CD4-positive, alpha-beta T cell treated with Interleukin-10 for 1 hour (primary cell): ENCODE measurements around the gene ATG10.
"Not testable (repeated sequence)": the region's sequence is repeated elsewhere in the genome, so short reads cannot be mapped to it uniquely, and the experiment has no call there.

Experiments
- DNase-seq: peaks from one replicate; pipeline ENCODE4 v3.0.0-alpha.2; 2020

ATG10 gene

GRCh38 chr5:81971712-81972491 is at the start of gene ATG10:
TSS of gene ATG10 (plus strand) at chr5:81972023. CDS start at chr5:81987571, 15,548 bp downstream.
- DNase-seq = peak; percentile 91

GRCh38 chr5:81922854-81923279 is 49.0 kb upstream of the ATG10 start:
- DNase-seq = no peak

- DNase-seq = no peak
These were observed 47.4 kb upstream of the ATG10 start for GRCh38 chr5:81924442-81924841.

- no peak for DNase-seq
These were observed 46.8 kb upstream of the ATG10 start for GRCh38 chr5:81925009-81925408.

GRCh38 chr5:81925981-81926380 is 45.8 kb upstream of the ATG10 start:
- DNase-seq = no peak

- DNase-seq = no peak
These were observed 35.8 kb upstream of the ATG10 start for GRCh38 chr5:81936066-81936465.

GRCh38 chr5:81936750-81937149 is 35.1 kb upstream of the ATG10 start:
- DNase-seq = no peak

GRCh38 chr5:81942746-81943145 is 29.1 kb upstream of the ATG10 start:
- DNase-seq = no peak

GRCh38 chr5:81948349-81948748 is 23.5 kb upstream of the ATG10 start:
- no peak for DNase-seq

GRCh38 chr5:81949462-81949861 is 22.4 kb upstream of the ATG10 start:
- DNase-seq = no peak

- no peak for DNase-seq
These were observed 20.8 kb upstream of the ATG10 start for GRCh38 chr5:81950996-81951395.

- DNase-seq = not testable (repeated sequence)
These were observed 17.0 kb upstream of the ATG10 start for GRCh38 chr5:81954796-81955195.

- not testable (repeated sequence) for DNase-seq
These were observed 13.7 kb upstream of the ATG10 start for GRCh38 chr5:81958129-81958528.

- no peak for DNase-seq
These were observed 10.0 kb upstream of the ATG10 start for GRCh38 chr5:81961651-81962440.

- no peak for DNase-seq
These were observed 8.3 kb upstream of the ATG10 start for GRCh38 chr5:81963544-81963943.

- no peak for DNase-seq
These were observed 6.3 kb upstream of the ATG10 start for GRCh38 chr5:81965524-81965923.

GRCh38 chr5:81969226-81969625 is 2.6 kb upstream of the ATG10 start:
- DNase-seq = no peak

- DNase-seq = no peak
These were observed 1.9 kb upstream of the ATG10 start for GRCh38 chr5:81969912-81970311.

GRCh38 chr5:81971111-81971711 is 612 bp upstream of the ATG10 start:
- DNase-seq = peak; percentile 61

GRCh38 chr5:81972492-81972783 is 615 bp downstream of the ATG10 start:
- DNase-seq = no peak

- DNase-seq = no peak
These were observed 8.3 kb downstream of the ATG10 start for GRCh38 chr5:81980160-81980559.

- DNase-seq = no peak
These were observed 8.9 kb downstream of the ATG10 start for GRCh38 chr5:81980598-81981260.

- not testable (repeated sequence) for DNase-seq
These were observed 10.4 kb downstream of the ATG10 start for GRCh38 chr5:81982172-81982685.
